Activated B cell treated with CpG ODN at 0.5 μM for 24 hours (primary cell): Measurements from ENCODE around the gene CFAP97D1. TPM values are rescaled to one million over a fixed set of nuclear protein-coding genes. Genes with fewer than 3 reads are reported as not detected.

Source experiments
- ATAC-seq: fragments of 200-7000 bp; cut with Tn5 transposase; one replicate; pipeline ENCODE4 v1.10.0; 2021; ENCODE audit warnings: low read depth, mild to moderate bottlenecking, moderate library complexity
- CTCF ChIA-PET: fragments of 350-600 bp; sonication (Branson Sonifier 250); formaldehyde crosslinking; loops from one replicate; lab custom pipeline; 2021; ENCODE audit warnings: antibody characterized with exemption; lab: Charles Lee
- POLR2A ChIA-PET: fragments of 350-600 bp; sonication (Branson Sonifier 250); formaldehyde crosslinking; loops from one replicate; lab custom pipeline; 2021; ENCODE audit warnings: antibody characterized with exemption; lab: Charles Lee
- DNase-seq: peaks from one replicate; pipeline ENCODE4 v3.0.0; 2022
- H3K27ac Mint-ChIP-seq: one replicate; pipeline ENCODE4 v1.8.0; 2020; ENCODE audit warnings: mixed read lengths
- H3K27me3 Mint-ChIP-seq: one replicate; pipeline ENCODE4 v1.8.0; 2021; ENCODE audit warnings: mixed read lengths
- H3K36me3 Mint-ChIP-seq: one replicate; pipeline ENCODE4 v1.8.0; 2021; ENCODE audit warnings: low read depth, mixed read lengths
- H3K4me1 Mint-ChIP-seq: one replicate; pipeline ENCODE4 v1.8.0; 2021; ENCODE audit warnings: mixed read lengths
- H3K4me3 Mint-ChIP-seq: one replicate; pipeline ENCODE4 v1.8.0; 2020; ENCODE audit warnings: mild to moderate bottlenecking, mixed read lengths
- H3K9me3 Mint-ChIP-seq: one replicate; pipeline ENCODE4 v1.8.0; 2020; ENCODE audit warnings: mixed read lengths
- intact Hi-C: fragments of 100-400 bp; cut with micrococcal nuclease; formaldehyde crosslinking; loops from one replicate; pipeline ENCODE4 v1.15.1; 2024
- total RNA-seq: library from RNA; stranded (reverse); gene quantifications from 2 replicates; pipeline ENCODE4 v1.2.3, GENCODE V29; 2022
- TF ChIP-seq, protein P1 (sequence below): fragments of 200-600 bp; IDR thresholded peaks from one replicate; pipeline ENCODE4 v1.8.0; 2022; ENCODE audit warnings: antibody characterized with exemption, mild to moderate bottlenecking

The CFAP97D1 gene
- total RNA-seq, 1 donor from 2014 or later = not detected

DNA sequence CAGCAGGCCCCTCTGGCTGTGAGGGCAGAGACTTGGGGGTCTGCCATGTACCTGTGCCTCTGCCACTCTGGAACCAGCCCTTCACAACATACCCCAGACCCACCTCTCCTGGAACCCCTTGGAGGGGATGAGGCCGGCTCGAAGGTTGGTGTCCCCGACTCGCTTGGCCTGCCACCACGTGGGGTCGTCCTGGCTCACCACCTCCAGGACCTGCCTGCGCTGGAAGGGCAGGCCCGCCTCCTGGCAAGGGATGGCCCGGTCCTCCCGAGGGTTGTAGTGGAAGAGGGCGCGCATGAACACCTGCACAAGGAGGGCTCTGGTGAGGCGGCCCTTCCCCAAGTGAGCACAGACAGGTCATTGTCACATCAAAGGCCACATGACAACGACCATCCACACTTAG is 40.5 kb downstream of the CFAP97D1 start:
- Mint-ChIP-seq H3K9me3 (no peaks in the 10 kb centered on the region), H3K27me3 (peaks cover 6% of the 10 kb centered on the region), H3K4me3 (no peak overlapping the region), H3K4me1 (no peaks in the 10 kb centered on the region), H3K36me3 (no peaks in the 10 kb centered on the region), H3K27ac (no peak overlapping the region)
- DNase-seq (no peak), ATAC-seq (no peak)
- intact Hi-C loops = loop anchor here (10.0 kb wide), 1 partner anchor 84 kb away; the partner anchor contains the start of gene MPP2
- CTCF ChIA-PET = no interaction called here
- POLR2A ChIA-PET = no interaction called here
- TF ChIP-seq, protein P1, sequence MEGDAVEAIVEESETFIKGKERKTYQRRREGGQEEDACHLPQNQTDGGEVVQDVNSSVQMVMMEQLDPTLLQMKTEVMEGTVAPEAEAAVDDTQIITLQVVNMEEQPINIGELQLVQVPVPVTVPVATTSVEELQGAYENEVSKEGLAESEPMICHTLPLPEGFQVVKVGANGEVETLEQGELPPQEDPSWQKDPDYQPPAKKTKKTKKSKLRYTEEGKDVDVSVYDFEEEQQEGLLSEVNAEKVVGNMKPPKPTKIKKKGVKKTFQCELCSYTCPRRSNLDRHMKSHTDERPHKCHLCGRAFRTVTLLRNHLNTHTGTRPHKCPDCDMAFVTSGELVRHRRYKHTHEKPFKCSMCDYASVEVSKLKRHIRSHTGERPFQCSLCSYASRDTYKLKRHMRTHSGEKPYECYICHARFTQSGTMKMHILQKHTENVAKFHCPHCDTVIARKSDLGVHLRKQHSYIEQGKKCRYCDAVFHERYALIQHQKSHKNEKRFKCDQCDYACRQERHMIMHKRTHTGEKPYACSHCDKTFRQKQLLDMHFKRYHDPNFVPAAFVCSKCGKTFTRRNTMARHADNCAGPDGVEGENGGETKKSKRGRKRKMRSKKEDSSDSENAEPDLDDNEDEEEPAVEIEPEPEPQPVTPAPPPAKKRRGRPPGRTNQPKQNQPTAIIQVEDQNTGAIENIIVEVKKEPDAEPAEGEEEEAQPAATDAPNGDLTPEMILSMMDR = no peak

DNA sequence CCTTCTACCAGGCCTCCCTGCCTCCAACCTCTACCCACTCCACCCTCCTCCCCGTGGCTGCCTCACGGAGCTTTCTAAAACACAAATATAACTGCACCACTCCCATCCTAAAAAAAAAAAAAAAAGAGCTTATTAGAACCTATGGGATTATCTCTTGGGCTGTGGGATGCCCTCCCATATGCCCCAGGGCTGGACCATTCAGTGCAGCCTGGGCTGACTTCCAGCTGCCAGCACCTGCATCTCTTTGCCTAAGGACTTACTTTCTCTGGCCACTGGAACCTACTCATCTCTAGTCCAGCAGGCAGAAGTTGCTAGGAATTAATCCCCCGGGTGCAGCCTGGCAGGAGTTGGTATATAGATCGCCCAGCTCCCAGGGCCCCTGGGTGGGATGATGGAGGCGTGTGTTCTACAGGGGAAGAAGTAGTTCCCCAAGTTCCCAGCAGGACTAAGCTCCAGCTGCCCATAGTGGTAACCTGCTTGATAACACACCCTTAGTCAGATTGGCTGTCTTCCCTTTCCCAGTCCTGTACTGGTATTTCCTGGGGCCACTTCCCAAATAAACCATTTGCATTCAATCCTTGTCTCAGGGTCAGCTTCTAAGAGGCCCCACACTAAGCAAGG is 42.4 kb downstream of the CFAP97D1 start:
- TF ChIP-seq, protein P1 = no peak
- ChIA-PET POLR2A (no interaction called here), CTCF (no interaction called here)
- ATAC-seq (no peak), DNase-seq (no peak)
- Mint-ChIP-seq H3K27me3 (peaks cover 6% of the 10 kb centered on the region), H3K36me3 (no peaks in the 10 kb centered on the region), H3K4me1 (no peaks in the 10 kb centered on the region), H3K4me3 (no peak overlapping the region), H3K27ac (no peak overlapping the region), H3K9me3 (no peaks in the 10 kb centered on the region)
- intact Hi-C loops = loop anchor here (10.0 kb wide), 1 partner anchor 82 kb away; the partner anchor contains the start of gene MPP2

DNA sequence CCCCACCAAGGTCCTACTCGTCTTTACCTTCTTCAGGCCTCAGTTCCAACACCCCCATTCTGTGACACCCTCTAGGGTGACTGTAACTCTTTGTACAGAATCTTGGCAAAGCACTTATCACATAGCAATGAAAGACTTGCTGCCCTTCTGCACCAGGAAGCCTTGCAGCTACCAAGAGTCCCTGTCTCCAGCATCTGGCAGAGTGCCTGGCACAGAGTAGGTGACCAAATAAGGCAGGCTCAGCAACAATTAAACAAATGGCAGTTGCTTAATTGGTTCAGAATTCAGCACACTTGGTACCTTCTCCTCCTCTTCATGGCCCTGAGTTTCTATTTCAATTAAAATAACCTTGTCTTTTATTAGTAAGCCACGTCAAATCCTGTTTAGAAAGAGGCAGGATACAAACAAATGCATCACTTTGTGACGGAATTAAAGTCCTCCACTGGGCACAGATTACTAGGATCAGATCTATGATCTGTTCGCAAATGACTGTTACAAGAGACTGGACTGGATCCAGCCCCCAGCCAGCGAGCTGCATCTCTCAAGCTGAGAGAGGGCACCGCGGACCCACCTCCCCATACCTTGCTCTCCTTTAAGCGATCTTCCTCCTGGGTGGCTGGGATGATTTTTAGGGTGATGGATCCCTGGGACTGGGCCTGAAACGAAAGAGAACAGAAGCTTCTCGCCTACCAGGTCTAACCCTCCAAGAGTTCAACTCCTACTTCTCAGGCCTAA is 43.3 kb downstream of the CFAP97D1 start:
- POLR2A ChIA-PET = no interaction called here
- intact Hi-C loops = loop anchor here (10.0 kb wide), 1 partner anchor 81 kb away; the partner anchor contains the start of gene MPP2

DNA sequence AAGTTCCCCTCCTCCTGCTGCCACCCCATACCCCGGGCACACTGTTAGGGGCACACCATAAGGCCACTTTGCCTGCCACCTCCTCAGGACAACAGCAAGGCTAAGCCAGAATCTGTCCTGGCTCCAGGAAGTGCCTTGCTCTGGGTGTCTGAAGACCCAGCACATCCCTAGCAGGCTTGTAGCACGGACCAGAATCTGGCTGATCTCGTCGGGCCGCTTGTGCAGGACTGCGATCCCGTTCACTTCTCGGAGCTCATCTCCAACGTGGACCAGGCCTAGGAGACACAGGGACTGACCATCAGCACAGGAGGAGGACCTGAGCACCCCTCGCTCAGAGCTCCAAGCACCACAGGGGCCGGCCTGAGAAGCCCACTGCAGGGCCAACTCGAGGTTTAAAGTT is 45.3 kb downstream of the CFAP97D1 start:
- H3K27ac Mint-ChIP-seq = no peak overlapping the region
- no peaks in the 10 kb centered on the region for H3K4me1 Mint-ChIP-seq
- H3K9me3 Mint-ChIP-seq = no peaks in the 10 kb centered on the region
- H3K4me3 Mint-ChIP-seq = no peak overlapping the region
- ChIA-PET CTCF (no interaction called here), POLR2A (no interaction called here)
- TF ChIP-seq, protein P1 = no peak
- H3K36me3 Mint-ChIP-seq = no peaks in the 10 kb centered on the region
- intact Hi-C loops = loop anchor here (10.0 kb wide), 1 partner anchor 79 kb away; the partner anchor contains the start of gene MPP2
- DNase-seq (no peak), ATAC-seq (no peak)
- peaks cover 12% of the 10 kb centered on the region for H3K27me3 Mint-ChIP-seq

More for the DNA sequence above, 43.3 kb downstream of the CFAP97D1 start:
- TF ChIP-seq, protein P1 = no peak
- H3K4me3 Mint-ChIP-seq = no peak overlapping the region
- H3K9me3 Mint-ChIP-seq = no peaks in the 10 kb centered on the region
- H3K27me3 Mint-ChIP-seq = peaks cover 6% of the 10 kb centered on the region
- CTCF ChIA-PET = no interaction called here
- DNase-seq (no peak), ATAC-seq (no peak)
- no peak overlapping the region for H3K27ac Mint-ChIP-seq
- H3K4me1 Mint-ChIP-seq = no peaks in the 10 kb centered on the region
- H3K36me3 Mint-ChIP-seq = no peaks in the 10 kb centered on the region

DNA sequence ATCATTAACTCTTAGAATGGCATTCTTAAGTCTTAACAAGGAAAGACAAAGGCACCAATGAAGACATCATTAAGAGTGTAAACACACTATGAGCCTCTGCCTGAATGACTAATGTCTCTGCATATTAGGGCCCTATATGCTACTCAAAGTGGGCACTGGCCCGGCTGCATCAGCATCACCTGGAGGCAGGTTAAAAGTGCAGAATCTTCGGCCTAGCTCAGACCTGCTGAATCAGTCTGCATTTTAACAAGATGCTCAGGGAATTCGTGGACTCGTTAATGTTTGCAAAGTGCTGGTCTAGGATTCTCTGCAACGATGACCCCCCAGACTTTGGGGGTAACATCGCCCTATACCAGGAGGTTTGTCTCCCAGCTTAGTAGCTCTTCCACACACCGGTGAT is 46.0 kb downstream of the CFAP97D1 start:
- CTCF ChIA-PET = no interaction called here
- Mint-ChIP-seq H3K9me3 (no peaks in the 10 kb centered on the region), H3K4me1 (no peaks in the 10 kb centered on the region), H3K36me3 (no peaks in the 10 kb centered on the region), H3K27ac (no peak overlapping the region), H3K27me3 (peaks cover 18% of the 10 kb centered on the region), H3K4me3 (no peak overlapping the region)
- ATAC-seq (no peak), DNase-seq (no peak)
- POLR2A ChIA-PET = no interaction called here
- TF ChIP-seq, protein P1 = no peak
- intact Hi-C loops = loop anchor here (10.0 kb wide), 1 partner anchor 79 kb away; the partner anchor contains the start of gene MPP2
